ENCODE measurements around the gene MARCHF5. TPM values are rescaled to one million over a fixed set of nuclear protein-coding genes. Genes with fewer than 3 reads are reported as not detected.

Gene MARCHF5
- polyA plus RNA-seq, 1 donor (not counting 4 experiments of a cell fraction or from before 2014, with no cell fraction given) = 54.1 TPM

GRCh38 chr10:92356041-92356440, 65.1 kb downstream of the MARCHF5 start:
- Histone ChIP-seq H4K20me1 (ENCODE audit: control insufficient read depth, extremely low read depth, insufficient read depth, low read length) (no peaks in the 10 kb centered on the region), H3K9me1 (ENCODE audit: control insufficient read depth, extremely low read depth, insufficient read depth, low read length) (no peaks in the 10 kb centered on the region), H3K9ac (ENCODE audit: control insufficient read depth, extremely low read depth, insufficient read depth, low read length) (no peak overlapping the region), H3K36me3 (ENCODE audit: control insufficient read depth in 2 of 2, extremely low read depth in 1 of 2, insufficient read depth in 2 of 2, low read length in 2 of 2) (peaks cover 0 to under 1% of the 10 kb centered on the region in 2 experiments), H3K4me3 (ENCODE audit: control insufficient read depth in 2 of 3, extremely low read depth in 1 of 3, insufficient read depth in 2 of 3, low read depth in 1 of 3, low read length in 3 of 3) (no peak overlapping the region), H3K4me1 (ENCODE audit: control insufficient read depth, extremely low read depth, insufficient read depth, low read length) (no peaks in the 10 kb centered on the region), H3K4me2 (ENCODE audit: control insufficient read depth, extremely low read depth, insufficient read depth, low read depth, low read length) (no peak overlapping the region), H3K79me2 (ENCODE audit: control insufficient read depth, insufficient read depth, low read length) (no peaks in the 10 kb centered on the region), H3K27ac (ENCODE audit: control insufficient read depth, insufficient read depth, low read length) (no peak overlapping the region), H3K9me3 (ENCODE audit: control insufficient read depth, low read depth, low read length) (no peaks in the 10 kb centered on the region), H3K27me3 (ENCODE audit: control insufficient read depth, extremely low read depth, insufficient read depth, low read length) (no peaks in the 10 kb centered on the region), H2AFZ (ENCODE audit: control insufficient read depth, low read length) (no peak overlapping the region)
- DNase-seq (ENCODE audit: low read depth, low spot score) (no peak), FAIRE-seq (no peak)
- TF ChIP-seq EZH2 (IDR thresholded peaks at IDR 0.05; ENCODE audit: low read length) = no peak
- TF ChIP-seq, protein P1, sequence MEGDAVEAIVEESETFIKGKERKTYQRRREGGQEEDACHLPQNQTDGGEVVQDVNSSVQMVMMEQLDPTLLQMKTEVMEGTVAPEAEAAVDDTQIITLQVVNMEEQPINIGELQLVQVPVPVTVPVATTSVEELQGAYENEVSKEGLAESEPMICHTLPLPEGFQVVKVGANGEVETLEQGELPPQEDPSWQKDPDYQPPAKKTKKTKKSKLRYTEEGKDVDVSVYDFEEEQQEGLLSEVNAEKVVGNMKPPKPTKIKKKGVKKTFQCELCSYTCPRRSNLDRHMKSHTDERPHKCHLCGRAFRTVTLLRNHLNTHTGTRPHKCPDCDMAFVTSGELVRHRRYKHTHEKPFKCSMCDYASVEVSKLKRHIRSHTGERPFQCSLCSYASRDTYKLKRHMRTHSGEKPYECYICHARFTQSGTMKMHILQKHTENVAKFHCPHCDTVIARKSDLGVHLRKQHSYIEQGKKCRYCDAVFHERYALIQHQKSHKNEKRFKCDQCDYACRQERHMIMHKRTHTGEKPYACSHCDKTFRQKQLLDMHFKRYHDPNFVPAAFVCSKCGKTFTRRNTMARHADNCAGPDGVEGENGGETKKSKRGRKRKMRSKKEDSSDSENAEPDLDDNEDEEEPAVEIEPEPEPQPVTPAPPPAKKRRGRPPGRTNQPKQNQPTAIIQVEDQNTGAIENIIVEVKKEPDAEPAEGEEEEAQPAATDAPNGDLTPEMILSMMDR (optimal IDR thresholded peaks at IDR 0.05 in 1 of 3, IDR thresholded peaks at IDR 0.05 in 1 of 3, conservative IDR thresholded peaks at IDR 0.05 in 1 of 3; ENCODE audit: extremely low read depth in 1 of 3, insufficient read depth in 2 of 3, low read length in 3 of 3) = no peak
- dilution Hi-C loops (cut with MboI; ENCODE audit: extremely low pct_ligation_motif_present, low sequenced_read_pairs) = no loop called here

- no peak for DNase-seq (ENCODE audit: low read depth, low spot score)
- FAIRE-seq = no peak
- no peaks in the 10 kb centered on the region for H3K9me1 ChIP-seq (ENCODE audit: control insufficient read depth, extremely low read depth, insufficient read depth, low read length)
- H3K27ac ChIP-seq (ENCODE audit: control insufficient read depth, insufficient read depth, low read length) = no peak overlapping the region
- TF ChIP-seq, protein P1 (optimal IDR thresholded peaks at IDR 0.05 in 1 of 3, IDR thresholded peaks at IDR 0.05 in 1 of 3, conservative IDR thresholded peaks at IDR 0.05 in 1 of 3; ENCODE audit: extremely low read depth in 1 of 3, insufficient read depth in 2 of 3, low read length in 3 of 3) = no peak
- TF ChIP-seq EZH2 (IDR thresholded peaks at IDR 0.05; ENCODE audit: low read length) = no peak
- no peak overlapping the region for H3K4me2 ChIP-seq (ENCODE audit: control insufficient read depth, extremely low read depth, insufficient read depth, low read depth, low read length)
- H3K27me3 ChIP-seq (ENCODE audit: control insufficient read depth, extremely low read depth, insufficient read depth, low read length) = no peaks in the 10 kb centered on the region
- H3K4me3 ChIP-seq (ENCODE audit: control insufficient read depth in 2 of 3, extremely low read depth in 1 of 3, insufficient read depth in 2 of 3, low read depth in 1 of 3, low read length in 3 of 3) = no peak overlapping the region
- H3K79me2 ChIP-seq (ENCODE audit: control insufficient read depth, insufficient read depth, low read length) = no peaks in the 10 kb centered on the region
- no peaks in the 10 kb centered on the region for H3K36me3 ChIP-seq (ENCODE audit: control insufficient read depth in 2 of 2, extremely low read depth in 1 of 2, insufficient read depth in 2 of 2, low read length in 2 of 2)
- no peak overlapping the region for H2AFZ ChIP-seq (ENCODE audit: control insufficient read depth, low read length)
- no peaks in the 10 kb centered on the region for H3K9me3 ChIP-seq (ENCODE audit: control insufficient read depth, low read depth, low read length)
- dilution Hi-C loops (cut with MboI; ENCODE audit: extremely low pct_ligation_motif_present, low sequenced_read_pairs) = no loop called here
- no peaks in the 10 kb centered on the region for H4K20me1 ChIP-seq (ENCODE audit: control insufficient read depth, extremely low read depth, insufficient read depth, low read length)
- no peaks in the 10 kb centered on the region for H3K4me1 ChIP-seq (ENCODE audit: control insufficient read depth, extremely low read depth, insufficient read depth, low read length)
- H3K9ac ChIP-seq (ENCODE audit: control insufficient read depth, extremely low read depth, insufficient read depth, low read length) = no peak overlapping the region
Observed at GRCh38 chr10:92363498-92363897, 72.5 kb downstream of the MARCHF5 start.

Data from keratinocyte (primary cell).